Spleen (tissue), 11 donors: ENCODE measurements around the gene MEX3C. TPM values are rescaled to one million over a fixed set of nuclear protein-coding genes. Genes with fewer than 3 reads are reported as not detected.

Experiments used
- DNase-seq: peaks from one replicate; pipeline ENCODE4 v3.0.0-alpha.2; 2020
- H3K27ac ChIP-seq, 8 donors: fragments of 200-600 bp; sonication (generic) in 7 of 8; 1 replicate in 4 of 8; 2 replicates in 4 of 8; pipeline versions ENCODE4 v1.5.0 to v1.8.0; 2016 to 2021; ENCODE audit warnings: inconsistent platforms in 4 of 8, mild to moderate bottlenecking in 4 of 8, moderate library complexity in 1 of 8
- H3K27me3 ChIP-seq, 7 donors: fragments of 200-600 bp; sonication (generic) in 6 of 7; replicated peaks in 1 of 7; 1 replicate in 4 of 7; 2 replicates in 3 of 7; pipeline versions ENCODE4 v1.5.0 to v1.8.0; 2016 to 2021; ENCODE audit warnings: inconsistent platforms in 3 of 7, mild to moderate bottlenecking in 1 of 7
- H3K36me3 ChIP-seq, 6 donors: fragments of 200-600 bp; sonication (generic) in 5 of 6; 1 replicate in 4 of 6; 2 replicates in 2 of 6; pipeline versions ENCODE4 v1.5.0 to v1.8.0; 2016 to 2021; ENCODE audit warnings: inconsistent platforms in 2 of 6
- H3K4me1 ChIP-seq, 6 donors: fragments of 200-600 bp; sonication (generic) in 5 of 6; 1 replicate in 3 of 6; 2 replicates in 3 of 6; pipeline versions ENCODE4 v1.5.0 to v1.8.0; 2016 to 2021; ENCODE audit warnings: inconsistent platforms in 3 of 6
- H3K4me3 ChIP-seq, 8 donors: fragments of 200-600 bp; sonication (generic) in 7 of 8; 1 replicate in 4 of 8; 2 replicates in 4 of 8; pipeline versions ENCODE4 v1.5.0 to v1.8.0; 2016 to 2021; ENCODE audit warnings: inconsistent platforms in 4 of 8, mild to moderate bottlenecking in 4 of 8, moderate library complexity in 2 of 8
- H3K9me3 ChIP-seq, 8 donors: fragments of 200-600 bp; sonication (generic) in 7 of 8; 1 replicate in 4 of 8; 2 replicates in 4 of 8; pipeline versions ENCODE4 v1.5.0 to v1.8.0; 2016 to 2021; ENCODE audit warnings: inconsistent platforms in 4 of 8
- POLR2A ChIP-seq, 3 donors: fragments of 450-650 bp; IDR thresholded peaks; one replicate each; pipeline ENCODE4 v1.5.1; 2017; ENCODE audit warnings: antibody characterized with exemption in 3 of 3, mild to moderate bottlenecking in 1 of 3
- POLR2AphosphoS5 ChIP-seq, 3 donors: sonication (generic); formaldehyde crosslinking; IDR thresholded peaks; one replicate each; pipeline ENCODE4 v1.5.1; 2017; ENCODE audit warnings: antibody characterized with exemption in 3 of 3
- WGBS, 5 donors: extraction: QIAGEN DNeasy Blood & Tissue Kit in 3 of 5; methylation state at CpG; one replicate each; pipeline versions ENCODE4 v1.1.5 to v1.1.7; 2013 to 2018; 5-methylcytosine and 5-hydroxymethylcytosine counted together
- intact Hi-C: fragments of 100-400 bp; cut with DNase I; formaldehyde crosslinking; loops from one replicate; pipeline ENCODE4 v1.15.0; 2023; ENCODE audit warnings: low total_unique reads
- polyA plus RNA-seq, 3 donors: library from polyadenylated mRNA; stranded (reverse); fragments of 200-250 nt; gene quantifications; one replicate each; pipeline ENCODE4 v1.2.1, GENCODE V29; 2013
- total RNA-seq, 7 donors: library from RNA; depleted of rRNA in 3 of 7; stranded (reverse); fragments of >200 nt in 3 of 7; fragmentation: NEBNext Ultra II Directional in 4 of 7; extraction: Animal tissue kit (Norgen Biotek cat#: 25700) in 4 of 7; gene quantifications; one replicate each; pipeline versions ENCODE4 v1.1.0 to v1.2.1, GENCODE V29; 2016 to 2021
- TF ChIP-seq, protein P1 (sequence below), 11 experiments: fragments of 200-600 bp in 7 of 11; fragments of 450-650 bp in 4 of 11; sonication (generic) in 4 of 11; IDR thresholded peaks in 8 of 11; conservative IDR thresholded peaks in 3 of 11; 1 replicate in 7 of 11; 2 replicates in 4 of 11; pipeline versions ENCODE4 v1.4.0 to v1.8.0; 2016 to 2021; ENCODE audit warnings: antibody characterized with exemption in 11 of 11, inconsistent platforms in 4 of 11, mild to moderate bottlenecking in 1 of 11
- donor health status: healthy with polysubstance abuse.
- donor health status: DM: no; HTN: no; CAD: no; lungs with moderate emphysema.
- donor health status: DM: no; HTN: no; CAD: no.
- donor health status: Bipolar disorder and iron deficiency.
- donor health status: healthy.
- donor health status: DM: no; HTN: no; CAD: no.
- donor health status: DM: yes; HTN: yes; CAD: no.

The MEX3C gene
- total and polyA plus RNA-seq, 10 donors = 10.2 to 56.7 (median 42.7) TPM

DNA sequence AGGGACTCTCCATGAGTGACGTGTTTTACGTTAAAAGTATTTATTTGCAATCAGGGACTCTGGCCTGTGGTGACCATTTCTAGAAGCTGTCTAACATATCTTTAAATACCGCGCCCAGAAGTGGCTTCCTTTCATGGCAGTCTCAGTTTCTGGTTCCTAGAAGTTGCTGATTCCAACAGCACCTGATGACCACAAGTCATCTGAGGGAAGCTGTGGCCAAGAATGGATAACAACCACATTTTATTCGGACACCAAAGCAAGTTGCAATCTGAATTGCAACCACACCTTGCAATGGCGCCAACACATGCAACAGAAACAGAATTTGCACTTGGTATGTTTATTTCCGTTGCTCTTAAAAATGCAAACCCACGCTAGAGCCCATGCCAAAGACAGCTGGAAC is 33.1 kb downstream of the MEX3C start:
- TF ChIP-seq, protein P1, sequence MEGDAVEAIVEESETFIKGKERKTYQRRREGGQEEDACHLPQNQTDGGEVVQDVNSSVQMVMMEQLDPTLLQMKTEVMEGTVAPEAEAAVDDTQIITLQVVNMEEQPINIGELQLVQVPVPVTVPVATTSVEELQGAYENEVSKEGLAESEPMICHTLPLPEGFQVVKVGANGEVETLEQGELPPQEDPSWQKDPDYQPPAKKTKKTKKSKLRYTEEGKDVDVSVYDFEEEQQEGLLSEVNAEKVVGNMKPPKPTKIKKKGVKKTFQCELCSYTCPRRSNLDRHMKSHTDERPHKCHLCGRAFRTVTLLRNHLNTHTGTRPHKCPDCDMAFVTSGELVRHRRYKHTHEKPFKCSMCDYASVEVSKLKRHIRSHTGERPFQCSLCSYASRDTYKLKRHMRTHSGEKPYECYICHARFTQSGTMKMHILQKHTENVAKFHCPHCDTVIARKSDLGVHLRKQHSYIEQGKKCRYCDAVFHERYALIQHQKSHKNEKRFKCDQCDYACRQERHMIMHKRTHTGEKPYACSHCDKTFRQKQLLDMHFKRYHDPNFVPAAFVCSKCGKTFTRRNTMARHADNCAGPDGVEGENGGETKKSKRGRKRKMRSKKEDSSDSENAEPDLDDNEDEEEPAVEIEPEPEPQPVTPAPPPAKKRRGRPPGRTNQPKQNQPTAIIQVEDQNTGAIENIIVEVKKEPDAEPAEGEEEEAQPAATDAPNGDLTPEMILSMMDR (IDR thresholded peaks at IDR 0.05 in 8 of 11, conservative IDR thresholded peaks at IDR 0.05 in 3 of 11) = no peak
- TF ChIP-seq POLR2A (IDR thresholded peaks at IDR 0.05) (no peak), POLR2AphosphoS5 (IDR thresholded peaks at IDR 0.05) (no peak)
- Histone ChIP-seq H3K9me3 (no peaks in the 10 kb centered on the region), H3K36me3 (no peaks in the 10 kb centered on the region), H3K4me1 (peaks cover 0 to 22% (median 4%) of the 10 kb centered on the region in 6 donors), H3K4me3 (no peak overlapping the region), H3K27me3 (no peaks in the 10 kb centered on the region), H3K27ac (peak overlapping the region in 1 of 8 donors; percentile 11)
- intact Hi-C loops = no loop called here
- WGBS, 5 donors = 74 to 85% (median 78%) methylated on average over 8 of the region's 8 CpGs
- no peak for DNase-seq

DNA sequence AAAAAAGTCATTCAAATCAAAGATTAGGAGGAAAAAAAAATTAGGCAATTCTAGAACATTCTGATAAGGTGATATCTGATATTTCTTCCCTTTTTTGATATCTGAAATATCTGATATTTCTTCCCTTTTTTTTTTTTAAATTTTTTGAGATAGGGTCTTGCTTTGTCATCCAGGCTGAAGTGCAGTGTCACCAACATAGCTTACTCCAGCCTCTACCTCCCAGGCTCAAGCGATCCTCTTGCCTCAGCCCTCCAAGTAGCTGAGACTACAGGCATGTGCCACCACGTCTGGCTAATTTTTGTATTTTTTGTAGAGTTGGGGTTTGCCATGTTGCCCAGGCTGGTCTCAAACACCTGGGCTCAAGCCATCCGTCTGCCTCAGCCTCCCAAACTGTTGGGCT is 33.9 kb downstream of the MEX3C start:
- H3K9me3 ChIP-seq = no peaks in the 10 kb centered on the region
- intact Hi-C loops = no loop called here
- no peaks in the 10 kb centered on the region for H3K27me3 ChIP-seq
- H3K4me1 ChIP-seq = peaks cover 0 to 22% (median 3%) of the 10 kb centered on the region in 6 donors
- no peak overlapping the region for H3K4me3 ChIP-seq
- WGBS, 5 donors = 83 to 95% (median 89%) methylated on average over 3 of the region's 3 CpGs
- no peak for DNase-seq
- H3K36me3 ChIP-seq = no peaks in the 10 kb centered on the region
- H3K27ac ChIP-seq = peak overlapping the region in 1 of 8 donors; percentile 27
- no peak for TF ChIP-seq POLR2AphosphoS5 (IDR thresholded peaks at IDR 0.05)
- TF ChIP-seq, protein P1 (IDR thresholded peaks at IDR 0.05 in 8 of 11, conservative IDR thresholded peaks at IDR 0.05 in 3 of 11) = no peak
- no peak for TF ChIP-seq POLR2A (IDR thresholded peaks at IDR 0.05)

DNA sequence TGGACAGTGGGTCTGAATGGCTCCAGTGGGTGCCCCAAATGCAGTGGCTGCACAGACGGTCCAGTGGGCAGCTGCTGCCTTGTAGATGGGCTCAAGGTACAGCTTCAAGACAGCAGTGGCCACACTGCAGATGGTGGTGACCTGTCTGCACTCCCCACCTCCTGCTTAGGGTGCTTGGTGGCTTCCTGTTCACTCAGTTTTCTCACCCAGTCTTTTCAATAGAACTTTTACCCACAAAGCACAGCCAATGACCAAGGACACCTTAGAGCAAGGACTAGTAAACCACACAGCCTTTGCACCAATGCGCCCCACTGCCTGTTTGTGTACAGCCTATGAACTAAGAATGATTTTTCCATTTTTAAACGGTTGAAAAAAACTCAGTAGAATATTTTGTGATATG is 34.9 kb downstream of the MEX3C start:
- 65 to 81% (median 76%) methylated on average over 3 of the region's 3 CpGs for WGBS, 5 donors
- no peaks in the 10 kb centered on the region for H3K27me3 ChIP-seq
- TF ChIP-seq POLR2A (IDR thresholded peaks at IDR 0.05) = no peak
- no peak for TF ChIP-seq POLR2AphosphoS5 (IDR thresholded peaks at IDR 0.05)
- TF ChIP-seq, protein P1 (IDR thresholded peaks at IDR 0.05 in 8 of 11, conservative IDR thresholded peaks at IDR 0.05 in 3 of 11) = no peak
- H3K9me3 ChIP-seq = no peaks in the 10 kb centered on the region
- intact Hi-C loops = no loop called here
- DNase-seq = no peak
- no peaks in the 10 kb centered on the region for H3K36me3 ChIP-seq
- H3K27ac ChIP-seq = peak overlapping the region in 2 of 8 donors; percentile 7 to 36
- peaks cover 0 to 22% (median 3%) of the 10 kb centered on the region in 6 donors for H3K4me1 ChIP-seq
- no peak overlapping the region for H3K4me3 ChIP-seq

DNA sequence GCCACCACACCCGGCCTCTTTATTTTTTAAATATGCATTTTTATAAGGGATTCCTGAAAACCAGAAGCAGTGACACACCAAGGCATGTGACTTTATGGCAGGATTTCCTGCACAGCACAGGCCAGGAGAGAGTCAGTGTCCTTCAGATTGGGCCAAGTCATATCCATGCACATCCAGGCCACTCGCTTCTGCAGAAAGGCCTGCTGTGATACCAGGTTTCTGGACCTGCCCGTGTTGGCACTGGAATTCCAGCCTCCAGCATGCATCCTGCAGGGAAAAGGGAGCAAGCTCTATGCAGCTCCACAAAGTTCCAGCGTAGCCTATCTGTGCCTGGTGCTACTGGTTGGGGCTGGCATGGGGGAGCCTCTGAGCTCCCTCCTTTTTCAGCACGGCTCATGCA is 36.8 kb downstream of the MEX3C start:
- WGBS, 5 donors = 71 to 88% (median 83%) methylated on average over 4 to 5 of the region's 5 CpGs
- intact Hi-C loops = no loop called here

More for the DNA sequence above, 36.8 kb downstream of the MEX3C start:
- no peaks in the 10 kb centered on the region for H3K9me3 ChIP-seq
- TF ChIP-seq POLR2A (IDR thresholded peaks at IDR 0.05) (no peak), POLR2AphosphoS5 (IDR thresholded peaks at IDR 0.05) (peak in 2 of 3 donors; percentile 45 to 50)
- TF ChIP-seq, protein P1 (IDR thresholded peaks at IDR 0.05 in 8 of 11, conservative IDR thresholded peaks at IDR 0.05 in 3 of 11) = no peak
- H3K27ac ChIP-seq = no peak overlapping the region
- no peak overlapping the region for H3K4me3 ChIP-seq
- no peaks in the 10 kb centered on the region for H3K36me3 ChIP-seq
- no peaks in the 10 kb centered on the region for H3K27me3 ChIP-seq
- no peak for DNase-seq
- peaks cover 0 to 22% (median 3%) of the 10 kb centered on the region in 6 donors for H3K4me1 ChIP-seq
